Caco-2 (cell line): ENCODE data around the gene ATP5PD. TPM values are rescaled to one million over a fixed set of nuclear protein-coding genes. Genes with fewer than 3 reads are reported as not detected.
A peak's percentile ranks its signal among the peaks of the same experiment; 100 is the strongest.

Experiments used
- BruUV-seq: library from RNA; stranded (reverse); fragments of 400-500 nt; replicated peaks from 2 replicates; lab custom pipeline; 2021; lab: Mats Ljungman, UMichigan
- CTCF ChIA-PET: fragments of 300-600 bp; sonication (Branson Sonifier 250); formaldehyde crosslinking; loops from one replicate; lab custom pipeline; 2022; ENCODE audit warnings: antibody characterized with exemption; lab: Charles Lee
- POLR2A ChIA-PET: fragments of 300-600 bp; sonication (Branson Sonifier 250); formaldehyde crosslinking; loops from one replicate; lab custom pipeline; 2022; ENCODE audit warnings: antibody characterized with exemption; lab: Charles Lee
- DNase-seq, 2 experiments: peaks; one replicate each; pipeline versions ENCODE4 v3.0.0 to v3.0.0-alpha.2; 2020 to 2022
- H3K27me3 ChIP-seq: replicated peaks from 2 replicates; pipeline ENCODE4 v1.6.0; 2011; ENCODE audit warnings: low read length; ENCODE audit not compliant: control insufficient read depth, insufficient read depth
- H3K36me3 ChIP-seq: 2 replicates; pipeline ENCODE4 v1.5.1; 2011; ENCODE audit warnings: low read length; ENCODE audit not compliant: control insufficient read depth, insufficient read depth
- H3K4me1 ChIP-seq: fragments of 250-450 bp; sonication (Bioruptor Pico); 2 replicates; pipeline ENCODE4 v1.5.1; 2020; ENCODE audit warnings: mild to moderate bottlenecking
- H3K4me3 ChIP-seq: 2 replicates; pipeline ENCODE4 v1.5.1; 2011; ENCODE audit warnings: low read depth, mild to moderate bottlenecking, control low read depth, low read length
- H3K9me3 ChIP-seq: fragments of 250-450 bp; sonication (Bioruptor Pico); 2 replicates; pipeline ENCODE4 v1.5.1; 2020; ENCODE audit warnings: mild to moderate bottlenecking, moderate library complexity
- H3K27ac Mint-ChIP-seq: one replicate; pipeline ENCODE4 v1.8.0; 2022; ENCODE audit warnings: mixed read lengths; ENCODE audit not compliant: unreplicated experiment
- H3K27me3 Mint-ChIP-seq: one replicate; pipeline ENCODE4 v1.8.0; 2022; ENCODE audit warnings: mixed read lengths; ENCODE audit not compliant: insufficient read depth, unreplicated experiment
- H3K36me3 Mint-ChIP-seq: one replicate; pipeline ENCODE4 v1.8.0; 2022; ENCODE audit warnings: mild to moderate bottlenecking, mixed read lengths; ENCODE audit not compliant: insufficient read depth, unreplicated experiment
- H3K4me1 Mint-ChIP-seq: one replicate; pipeline ENCODE4 v1.8.0; 2022; ENCODE audit warnings: low read depth, mixed read lengths; ENCODE audit not compliant: unreplicated experiment
- H3K4me3 Mint-ChIP-seq: one replicate; pipeline ENCODE4 v1.8.0; 2022; ENCODE audit warnings: mild to moderate bottlenecking, moderate library complexity, mixed read lengths; ENCODE audit not compliant: unreplicated experiment
- H3K9me3 Mint-ChIP-seq: one replicate; pipeline ENCODE4 v1.8.0; 2022; ENCODE audit warnings: mixed read lengths; ENCODE audit not compliant: unreplicated experiment
- intact Hi-C: fragments of 100-400 bp; cut with micrococcal nuclease; formaldehyde crosslinking; loops from one replicate; pipeline ENCODE4 v1.10.0; 2022; ENCODE audit not compliant: unreplicated experiment
- total RNA-seq: library from RNA; stranded (reverse); gene quantifications from 2 replicates; pipeline ENCODE4 v1.2.3, GENCODE V29; 2022
- TF ChIP-seq, protein P1 (sequence below), 2 experiments: fragments of 200-600 bp in 1 of 2; IDR thresholded peaks; 1 replicate in 1 of 2; 2 replicates in 1 of 2; pipeline versions ENCODE4 v1.5.1 to v1.8.0; 2011 to 2022; ENCODE audit warnings: antibody characterized with exemption in 1 of 2, control low read depth in 1 of 2, inconsistent platforms in 1 of 2, low read depth in 1 of 2, low read length in 1 of 2, mild to moderate bottlenecking in 1 of 2, moderate library complexity in 1 of 2; ENCODE audit not compliant: insufficient read depth in 1 of 2, severe bottlenecking in 1 of 2, unreplicated experiment in 1 of 2

The ATP5PD gene
- total RNA-seq, 1 experiment from 2014 or later, result 316 TPM

DNA sequence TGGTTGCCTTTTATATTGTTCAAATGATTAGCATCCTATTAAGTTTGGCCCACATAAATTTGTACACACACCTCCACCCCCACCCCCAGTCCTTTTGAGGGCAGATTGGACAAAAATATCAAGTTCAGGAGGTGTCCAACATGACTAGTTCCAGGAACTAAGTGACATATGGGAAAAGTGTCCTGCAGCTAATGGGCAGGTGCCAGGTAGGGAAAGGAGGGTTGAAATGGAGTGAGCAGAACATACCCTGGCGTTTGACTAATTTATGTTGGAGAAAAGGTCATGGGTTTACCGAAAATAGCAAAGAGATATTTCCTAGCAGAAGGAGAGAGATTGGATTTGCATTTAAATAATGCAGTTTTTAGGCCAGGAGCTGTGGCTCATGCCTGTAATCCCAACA, 5.2 kb upstream of the ATP5PD start:
- BruUV-seq, result no TSS peak
- Mint-ChIP-seq H3K27ac (no peak overlapping the region), H3K27me3 (no peaks in the 10 kb centered on the region), H3K9me3 (no peaks in the 10 kb centered on the region), H3K4me3 (no peak overlapping the region), H3K4me1 (no peaks in the 10 kb centered on the region), H3K36me3 (peaks cover 64% of the 10 kb centered on the region)
- Histone ChIP-seq H3K4me1 (peaks cover 8% of the 10 kb centered on the region; the same call in 1 of the 2 replicates), H3K27me3 (no peaks in the 10 kb centered on the region), H3K4me3 (no peak overlapping the region), H3K9me3 (no peaks in the 10 kb centered on the region), H3K36me3 (peaks cover 8% of the 10 kb centered on the region)
- ChIA-PET POLR2A (no interaction called here), CTCF (interaction anchor here (0.6 kb wide), 1 partner anchor 1108 kb away, joined by 4 read pairs; no protein-coding TSS in a partner anchor)
- intact Hi-C loops, result no loop called here
- TF ChIP-seq, protein P1, sequence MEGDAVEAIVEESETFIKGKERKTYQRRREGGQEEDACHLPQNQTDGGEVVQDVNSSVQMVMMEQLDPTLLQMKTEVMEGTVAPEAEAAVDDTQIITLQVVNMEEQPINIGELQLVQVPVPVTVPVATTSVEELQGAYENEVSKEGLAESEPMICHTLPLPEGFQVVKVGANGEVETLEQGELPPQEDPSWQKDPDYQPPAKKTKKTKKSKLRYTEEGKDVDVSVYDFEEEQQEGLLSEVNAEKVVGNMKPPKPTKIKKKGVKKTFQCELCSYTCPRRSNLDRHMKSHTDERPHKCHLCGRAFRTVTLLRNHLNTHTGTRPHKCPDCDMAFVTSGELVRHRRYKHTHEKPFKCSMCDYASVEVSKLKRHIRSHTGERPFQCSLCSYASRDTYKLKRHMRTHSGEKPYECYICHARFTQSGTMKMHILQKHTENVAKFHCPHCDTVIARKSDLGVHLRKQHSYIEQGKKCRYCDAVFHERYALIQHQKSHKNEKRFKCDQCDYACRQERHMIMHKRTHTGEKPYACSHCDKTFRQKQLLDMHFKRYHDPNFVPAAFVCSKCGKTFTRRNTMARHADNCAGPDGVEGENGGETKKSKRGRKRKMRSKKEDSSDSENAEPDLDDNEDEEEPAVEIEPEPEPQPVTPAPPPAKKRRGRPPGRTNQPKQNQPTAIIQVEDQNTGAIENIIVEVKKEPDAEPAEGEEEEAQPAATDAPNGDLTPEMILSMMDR (IDR thresholded peaks at IDR 0.05; ENCODE audit: insufficient read depth in 1 of 2, low read depth in 1 of 2, low read length in 1 of 2, severe bottlenecking in 1 of 2, unreplicated experiment in 1 of 2), result no peak
- no peak for DNase-seq

DNA sequence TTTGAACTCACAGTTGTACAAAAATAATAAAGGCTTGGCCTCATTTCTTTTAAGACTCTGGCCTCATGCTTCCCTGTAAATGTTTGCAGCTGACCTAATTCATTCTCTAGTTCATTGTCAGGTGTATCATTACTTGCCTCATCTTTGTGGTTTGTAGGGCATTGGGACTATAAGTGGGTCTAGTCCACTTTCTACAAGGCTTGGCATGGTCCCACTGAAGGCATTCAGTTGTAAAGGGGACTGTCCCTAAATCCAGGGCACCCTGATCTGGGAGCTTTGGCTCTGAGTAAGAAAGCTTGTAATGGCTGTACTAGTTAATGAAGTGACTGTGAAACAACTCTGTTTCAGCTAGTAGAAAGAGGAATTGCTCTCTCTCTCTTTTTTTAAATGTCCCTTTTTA, 2.9 kb upstream of the ATP5PD start:
- H3K9me3 Mint-ChIP-seq, result no peaks in the 10 kb centered on the region
- TF ChIP-seq, protein P1 (IDR thresholded peaks at IDR 0.05; ENCODE audit: insufficient read depth in 1 of 2, low read depth in 1 of 2, low read length in 1 of 2, severe bottlenecking in 1 of 2, unreplicated experiment in 1 of 2), result no peak
- no peak overlapping the region for H3K4me3 ChIP-seq
- H3K9me3 ChIP-seq, result no peaks in the 10 kb centered on the region
- POLR2A ChIA-PET, result interaction anchor here (1.5 kb wide), 1 partner anchor 9 kb away, joined by 4 read pairs; no protein-coding TSS in a partner anchor
- no peak overlapping the region for H3K4me3 Mint-ChIP-seq
- H3K36me3 Mint-ChIP-seq, result peaks cover 58% of the 10 kb centered on the region
- intact Hi-C loops, result no loop called here
- no TSS peak for BruUV-seq
- CTCF ChIA-PET, result interaction anchor here (2.5 kb wide), 1 partner anchor 10 kb away, joined by 8 read pairs; no protein-coding TSS in a partner anchor
- H3K27me3 Mint-ChIP-seq, result no peaks in the 10 kb centered on the region
- no peak for DNase-seq
- no peak overlapping the region for H3K27ac Mint-ChIP-seq
- no peaks in the 10 kb centered on the region for H3K27me3 ChIP-seq
- peaks cover 7% of the 10 kb centered on the region; the same call in 1 of the 2 replicates for H3K4me1 ChIP-seq
- H3K36me3 ChIP-seq, result peaks cover 8% of the 10 kb centered on the region
- H3K4me1 Mint-ChIP-seq, result no peaks in the 10 kb centered on the region

DNA sequence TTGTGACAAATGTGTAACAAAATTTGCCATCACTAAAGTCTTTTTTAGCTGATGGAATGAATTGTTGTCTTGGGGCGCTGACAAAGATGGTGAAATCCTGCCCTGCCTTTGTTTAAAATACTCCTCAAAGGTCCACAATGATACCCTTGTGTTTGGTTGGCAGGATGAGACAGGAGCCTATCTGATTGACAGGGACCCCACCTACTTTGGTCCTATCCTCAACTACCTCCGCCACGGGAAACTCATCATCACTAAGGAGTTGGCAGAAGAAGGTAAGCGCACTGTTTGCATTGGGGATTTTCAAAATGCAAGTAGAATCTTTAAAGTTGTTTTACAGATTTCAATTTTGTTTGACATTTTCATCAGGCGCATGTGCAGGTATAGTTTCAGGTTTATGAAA, 2.3 kb upstream of the ATP5PD start:
- Histone ChIP-seq H3K36me3 (peaks cover 8% of the 10 kb centered on the region), H3K9me3 (no peaks in the 10 kb centered on the region), H3K27me3 (no peaks in the 10 kb centered on the region), H3K4me1 (peaks cover 7% of the 10 kb centered on the region; the same call in 1 of the 2 replicates), H3K4me3 (no peak overlapping the region)
- ChIA-PET POLR2A (interaction anchor here (0.6 to 1.5 kb wide), 3 partner anchors 8 to 106 kb away, joined by 3 to 4 read pairs (median 4); no protein-coding TSS in a partner anchor), CTCF (interaction anchor here (0.7 to 2.5 kb wide), 3 partner anchors 11 to 88 kb away, joined by 3 to 8 read pairs (median 5); no protein-coding TSS in a partner anchor)
- Mint-ChIP-seq H3K27ac (no peak overlapping the region), H3K27me3 (no peaks in the 10 kb centered on the region), H3K36me3 (peaks cover 56% of the 10 kb centered on the region), H3K9me3 (no peaks in the 10 kb centered on the region), H3K4me1 (no peaks in the 10 kb centered on the region), H3K4me3 (peak overlapping the region; percentile 95)
- TF ChIP-seq, protein P1 (IDR thresholded peaks at IDR 0.05; ENCODE audit: insufficient read depth in 1 of 2, low read depth in 1 of 2, low read length in 1 of 2, severe bottlenecking in 1 of 2, unreplicated experiment in 1 of 2), result no peak
- no peak for DNase-seq
- intact Hi-C loops, result no loop called here
- BruUV-seq, result no TSS peak
